Measurements from ENCODE around the gene NFYC. TPM values are rescaled to one million over a fixed set of nuclear protein-coding genes. Genes with fewer than 3 reads are reported as not detected.

Gene NFYC
- total RNA-seq, 1 donor from 2014 or later: 49.7 TPM

DNA sequence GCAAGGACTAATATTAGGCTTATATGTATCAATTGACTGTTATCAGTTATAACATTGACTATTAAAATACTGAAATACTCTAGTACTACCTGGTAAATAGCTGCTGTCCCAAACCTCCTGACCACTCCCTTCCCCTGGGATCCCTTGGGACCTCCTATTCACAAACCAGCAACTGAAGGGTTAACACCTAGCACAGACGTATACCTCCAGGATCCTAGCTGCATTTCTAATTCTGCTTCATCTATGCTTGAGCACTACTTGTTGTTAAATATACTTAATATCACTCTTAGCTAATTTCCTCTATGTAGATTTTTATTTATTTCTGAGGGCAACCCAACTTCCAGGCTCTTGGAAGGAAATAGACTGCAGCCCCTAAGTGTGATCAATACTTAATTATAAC, 1.8 kb upstream of the NFYC start:
- TF ChIP-seq CTCF (IDR thresholded peaks at IDR 0.05; ENCODE audit: unreplicated experiment): no peak
- Mint-ChIP-seq H3K4me3 (ENCODE audit: unreplicated experiment) (no peak overlapping the region), H3K9me3 (ENCODE audit: unreplicated experiment) (no peaks in the 10 kb centered on the region), H3K27me3 (ENCODE audit: unreplicated experiment) (peaks cover 5% of the 10 kb centered on the region), H3K4me1 (ENCODE audit: unreplicated experiment) (peaks cover 23% of the 10 kb centered on the region), H3K27ac (ENCODE audit: unreplicated experiment) (no peak overlapping the region), H3K36me3 (ENCODE audit: low read depth, unreplicated experiment) (peaks cover 15% of the 10 kb centered on the region)
- no peak for DNase-seq (ENCODE audit: low spot score)

DNA sequence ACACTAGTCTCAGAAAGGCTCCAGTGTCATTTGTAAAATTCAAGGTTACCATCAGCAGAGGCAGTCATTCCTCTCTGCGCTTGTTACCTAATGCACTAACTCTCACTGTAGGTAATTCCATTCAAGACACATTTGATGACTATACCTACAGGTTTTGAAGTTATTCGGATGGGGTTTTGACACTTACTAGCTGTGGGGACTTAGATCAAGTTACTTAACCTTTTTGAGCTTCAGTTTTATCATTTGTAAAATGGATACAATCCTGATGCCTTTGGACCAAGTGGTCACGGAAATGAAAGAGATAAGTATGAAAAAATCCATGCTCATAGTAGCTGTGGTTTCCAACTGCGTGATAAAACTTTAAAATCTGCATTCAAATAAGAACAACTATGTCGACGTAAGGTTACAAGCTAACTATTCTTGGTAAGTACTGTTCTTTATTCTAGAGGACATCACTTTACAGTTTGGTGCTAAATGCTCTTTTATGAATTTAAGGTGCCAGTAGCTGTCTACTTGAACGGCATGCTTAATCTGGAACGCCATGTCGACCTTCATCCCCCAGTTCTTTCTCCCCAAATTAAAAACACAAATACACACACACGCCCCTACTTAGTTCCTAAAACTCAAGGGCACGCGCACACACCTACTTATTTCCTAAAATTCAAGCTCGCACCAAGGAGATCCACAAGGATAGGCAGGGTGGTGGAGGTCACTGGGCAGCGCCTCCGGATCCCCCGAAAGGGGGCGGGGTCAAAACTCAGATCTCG, 550 bp upstream of the NFYC start:
- peak overlapping the region; percentile 95 for H3K27ac Mint-ChIP-seq (ENCODE audit: unreplicated experiment)
- no peak for DNase-seq (ENCODE audit: low spot score)
- peaks cover 16% of the 10 kb centered on the region for H3K4me1 Mint-ChIP-seq (ENCODE audit: unreplicated experiment)
- H3K36me3 Mint-ChIP-seq (ENCODE audit: low read depth, unreplicated experiment): peaks cover 10% of the 10 kb centered on the region
- H3K4me3 Mint-ChIP-seq (ENCODE audit: unreplicated experiment): peak overlapping the region; percentile 100
- H3K27me3 Mint-ChIP-seq (ENCODE audit: unreplicated experiment): peaks cover 5% of the 10 kb centered on the region
- no peaks in the 10 kb centered on the region for H3K9me3 Mint-ChIP-seq (ENCODE audit: unreplicated experiment)
- TF ChIP-seq CTCF (IDR thresholded peaks at IDR 0.05; ENCODE audit: unreplicated experiment): no peak

DNA sequence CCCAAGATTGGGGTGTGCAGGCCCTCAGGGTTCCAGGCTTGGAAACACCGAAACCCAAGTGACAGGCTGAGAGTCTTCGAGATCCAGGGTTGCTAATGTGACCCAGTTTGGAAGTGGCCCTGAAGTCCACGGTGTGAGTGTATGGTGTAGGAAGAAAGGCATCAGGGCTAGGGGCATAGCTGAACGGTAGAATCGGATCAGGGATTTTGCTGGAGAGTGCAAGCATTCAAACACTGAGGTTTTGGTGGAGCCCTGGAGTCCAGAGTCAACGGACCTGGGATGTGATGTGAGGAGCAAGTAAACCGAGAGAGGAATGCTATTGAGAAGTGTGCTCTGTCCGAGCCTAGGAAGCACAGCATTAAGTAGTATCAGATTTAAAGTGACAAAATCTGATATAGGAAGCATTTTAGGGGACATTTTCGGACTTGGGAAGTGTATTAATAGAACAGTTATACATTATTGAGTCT, 958 bp downstream of the NFYC start:
- no peaks in the 10 kb centered on the region for H3K9me3 Mint-ChIP-seq (ENCODE audit: unreplicated experiment)
- peaks cover 3% of the 10 kb centered on the region for H3K36me3 Mint-ChIP-seq (ENCODE audit: low read depth, unreplicated experiment)
- peaks cover 20% of the 10 kb centered on the region for H3K4me1 Mint-ChIP-seq (ENCODE audit: unreplicated experiment)
- peaks cover 5% of the 10 kb centered on the region for H3K27me3 Mint-ChIP-seq (ENCODE audit: unreplicated experiment)
- peak overlapping the region; percentile 100 for H3K4me3 Mint-ChIP-seq (ENCODE audit: unreplicated experiment)
- no peak for TF ChIP-seq CTCF (IDR thresholded peaks at IDR 0.05; ENCODE audit: unreplicated experiment)
- H3K27ac Mint-ChIP-seq (ENCODE audit: unreplicated experiment): peak overlapping the region; percentile 95
- DNase-seq (ENCODE audit: low spot score): no peak

DNA sequence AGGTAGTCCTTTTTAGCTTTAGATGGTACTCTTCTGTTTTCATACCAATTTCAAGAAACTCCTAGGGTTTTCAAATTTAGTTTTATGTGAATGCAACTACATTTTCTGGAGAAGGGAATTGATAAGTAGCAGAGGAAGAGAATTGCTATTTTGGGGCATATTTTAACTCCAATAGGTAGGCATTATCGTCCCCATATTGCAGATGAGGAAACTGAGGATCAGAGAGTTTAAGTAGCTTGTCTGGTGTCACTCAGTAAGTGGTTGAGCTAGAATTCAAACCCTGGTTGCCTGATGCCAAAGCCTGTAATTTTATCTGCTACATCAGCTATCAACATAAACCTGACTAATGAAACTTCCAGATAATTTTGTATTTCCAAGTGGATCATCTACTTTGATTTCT, 1.9 kb downstream of the NFYC start:
- DNase-seq (ENCODE audit: low spot score): no peak
- Mint-ChIP-seq H3K4me1 (ENCODE audit: unreplicated experiment) (peaks cover 20% of the 10 kb centered on the region), H3K27me3 (ENCODE audit: unreplicated experiment) (peaks cover 5% of the 10 kb centered on the region), H3K36me3 (ENCODE audit: low read depth, unreplicated experiment) (no peaks in the 10 kb centered on the region), H3K27ac (ENCODE audit: unreplicated experiment) (peak overlapping the region; percentile 26), H3K4me3 (ENCODE audit: unreplicated experiment) (no peak overlapping the region), H3K9me3 (ENCODE audit: unreplicated experiment) (no peaks in the 10 kb centered on the region)
- TF ChIP-seq CTCF (IDR thresholded peaks at IDR 0.05; ENCODE audit: unreplicated experiment): no peak

GRCh38 chr1:40694353-40694874, 2.9 kb downstream of the NFYC start:
- no peak for TF ChIP-seq CTCF (IDR thresholded peaks at IDR 0.05; ENCODE audit: unreplicated experiment)
- H3K9me3 Mint-ChIP-seq (ENCODE audit: unreplicated experiment): no peaks in the 10 kb centered on the region
- H3K36me3 Mint-ChIP-seq (ENCODE audit: low read depth, unreplicated experiment): no peaks in the 10 kb centered on the region
- no peak for DNase-seq (ENCODE audit: low spot score)
- H3K27ac Mint-ChIP-seq (ENCODE audit: unreplicated experiment): no peak overlapping the region
- H3K4me1 Mint-ChIP-seq (ENCODE audit: unreplicated experiment): peaks cover 20% of the 10 kb centered on the region
- H3K27me3 Mint-ChIP-seq (ENCODE audit: unreplicated experiment): peaks cover 5% of the 10 kb centered on the region
- no peak overlapping the region for H3K4me3 Mint-ChIP-seq (ENCODE audit: unreplicated experiment)

Measured in endothelial cell (in vitro differentiated cells).